Adipose tissue (tissue), 3 donors: Measurements from ENCODE around the gene CRYM. TPM values are rescaled to one million over a fixed set of nuclear protein-coding genes. Genes with fewer than 3 reads are reported as not detected.

Experiments
- H3K27ac ChIP-seq: one replicate; pipeline ENCODE4 v1.5.1; 2013; ENCODE audit warnings: low read depth, low read length
- WGBS, 3 donors: extraction: QIAGEN DNeasy Blood & Tissue Kit; methylation state at CpG; one replicate each; pipeline ENCODE4 v1.1.7; 2013; 5-methylcytosine and 5-hydroxymethylcytosine counted together
- polyA plus RNA-seq, 3 donors: library from polyadenylated mRNA; stranded (reverse); fragments of 200-250 nt; gene quantifications; one replicate each; pipeline ENCODE4 v1.2.3, GENCODE V29; 2013
- donor health status: healthy with polysubstance abuse.
- donor health status: Bipolar disorder and iron deficiency.
- donor health status: healthy.

CRYM gene
- polyA plus RNA-seq, 3 donors, result 0.04 to 0.90 (median 0.06) TPM

DNA sequence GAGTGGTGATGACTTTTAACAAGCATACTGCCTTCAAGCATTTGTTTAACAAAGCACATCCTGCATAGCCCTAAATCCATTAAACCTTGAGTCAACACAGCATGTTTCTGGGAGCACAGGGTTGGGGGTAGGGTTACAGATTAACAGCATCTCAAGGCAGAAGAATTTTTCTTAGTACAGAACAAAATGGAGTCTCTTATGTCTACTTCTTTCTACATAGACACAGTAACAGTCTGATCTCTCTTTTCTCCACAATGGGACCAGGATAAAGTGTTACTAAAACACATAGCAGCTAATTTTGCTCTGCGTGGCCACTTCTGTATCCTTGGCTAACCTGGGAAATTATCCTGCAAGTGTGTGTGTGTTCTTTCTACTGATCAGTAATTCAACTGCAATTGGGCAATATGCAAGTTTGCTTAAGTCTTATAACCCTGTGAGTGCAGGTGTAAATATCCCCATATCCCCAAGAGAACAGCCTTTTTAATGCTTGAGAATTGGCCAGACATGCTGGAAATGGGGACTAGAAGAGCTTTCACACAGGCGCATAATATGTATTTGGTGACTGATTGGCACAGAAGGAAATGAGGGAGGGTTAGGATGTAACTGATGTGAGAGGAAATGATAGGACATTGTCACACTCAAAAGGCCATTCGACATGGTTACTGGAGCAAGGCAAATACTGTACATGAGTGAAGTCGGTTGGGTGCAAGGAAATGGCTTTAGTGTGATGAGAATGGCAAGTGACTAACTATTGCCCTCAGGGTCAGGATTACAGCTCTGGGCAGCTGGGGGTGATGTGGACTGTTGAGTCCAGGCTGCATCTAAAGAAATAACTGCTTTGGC, 55.4 kb downstream of the CRYM start:
- H3K27ac ChIP-seq, result no peak overlapping the region
- WGBS, 3 donors, result 60 to 71% (median 65%) methylated on average over 4 of the region's 4 CpGs

DNA sequence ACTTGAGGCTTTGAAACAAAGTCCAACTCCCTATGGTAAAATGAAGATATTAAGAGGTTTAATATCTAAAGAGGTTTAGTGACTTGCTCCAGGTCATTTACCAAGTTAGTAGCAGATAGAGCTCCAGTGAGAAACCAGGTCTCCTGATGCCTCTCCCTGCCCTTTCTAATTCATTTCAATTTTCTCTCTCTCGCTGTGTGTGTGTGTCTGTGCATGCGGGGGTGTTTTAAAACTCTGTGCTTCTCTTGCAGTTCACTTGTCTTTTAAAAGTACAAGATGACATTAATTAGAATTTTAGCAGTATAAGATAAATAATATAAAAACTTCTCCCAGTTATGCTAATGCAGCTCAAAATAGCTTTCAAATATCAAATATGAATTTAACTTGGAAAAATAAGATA, 58.5 kb downstream of the CRYM start:
- no peak overlapping the region for H3K27ac ChIP-seq
- WGBS, 3 donors, result 89 to 96% (median 93%) methylated on average over 2 of the region's 2 CpGs

DNA sequence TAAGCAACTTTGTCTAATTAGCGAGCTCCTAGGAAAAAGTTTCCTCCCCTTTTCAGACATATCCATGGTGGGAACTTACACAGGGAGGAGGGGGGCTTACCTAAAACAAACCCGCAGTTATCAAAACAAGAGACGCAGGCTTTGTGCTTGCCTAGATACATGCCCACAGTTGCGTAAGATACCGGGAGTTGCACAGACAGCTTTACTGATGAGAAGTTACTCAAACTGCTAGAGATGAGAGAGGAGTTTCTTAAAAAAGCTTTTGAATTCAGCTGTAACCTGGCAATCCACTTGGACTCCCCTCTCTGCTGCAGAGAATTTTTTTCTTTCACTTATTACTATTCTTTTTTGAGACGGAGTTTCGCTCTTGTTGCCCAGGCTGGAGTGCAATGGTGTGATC, 59.9 kb downstream of the CRYM start:
- no peak overlapping the region for H3K27ac ChIP-seq
- 45 to 58% (median 45%) methylated on average over 7 of the region's 7 CpGs for WGBS, 3 donors

DNA sequence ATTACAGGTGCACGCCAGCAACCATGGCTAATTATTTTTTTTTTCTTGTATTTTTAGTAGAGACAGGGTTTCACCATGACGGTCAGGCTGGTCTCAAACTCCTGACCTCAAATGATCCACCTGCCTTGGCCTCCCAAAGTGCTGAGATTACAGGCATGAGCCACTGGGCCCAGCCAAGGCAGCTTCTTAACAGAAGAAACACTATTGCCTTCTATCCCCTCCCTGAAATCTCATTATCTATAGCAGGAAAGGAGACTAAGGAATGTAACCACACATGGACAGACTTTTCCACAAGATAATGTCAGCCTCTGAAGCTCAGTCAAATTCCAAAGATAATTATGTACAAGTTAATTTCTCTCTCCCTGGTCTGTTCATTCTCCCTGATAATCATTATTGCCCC, 61.0 kb downstream of the CRYM start:
- 69 to 76% (median 76%) methylated on average over 2 of the region's 2 CpGs for WGBS, 3 donors
- no peak overlapping the region for H3K27ac ChIP-seq

DNA sequence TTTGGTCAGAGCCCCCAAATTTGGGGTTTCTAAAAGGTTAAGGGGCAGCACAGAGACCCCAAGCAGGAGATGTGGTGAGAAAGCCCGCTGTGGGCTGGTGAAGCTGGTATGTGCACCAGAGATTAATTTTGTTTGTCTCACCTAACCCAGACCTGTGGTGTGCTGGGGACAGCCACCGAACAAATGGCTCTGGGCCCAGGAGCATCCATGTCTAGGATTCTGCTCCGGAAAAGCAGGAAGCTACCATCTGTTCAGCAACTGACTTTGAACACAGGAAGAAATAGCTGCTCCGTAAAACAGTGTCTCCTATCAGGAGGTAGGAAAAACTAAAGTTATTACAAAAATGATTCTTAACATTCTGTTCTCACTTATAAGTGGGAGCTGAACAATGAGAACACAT, 64.0 kb downstream of the CRYM start:
- WGBS, 3 donors, result 57 to 74% (median 71%) methylated on average over 4 of the region's 4 CpGs
- no peak overlapping the region for H3K27ac ChIP-seq

DNA sequence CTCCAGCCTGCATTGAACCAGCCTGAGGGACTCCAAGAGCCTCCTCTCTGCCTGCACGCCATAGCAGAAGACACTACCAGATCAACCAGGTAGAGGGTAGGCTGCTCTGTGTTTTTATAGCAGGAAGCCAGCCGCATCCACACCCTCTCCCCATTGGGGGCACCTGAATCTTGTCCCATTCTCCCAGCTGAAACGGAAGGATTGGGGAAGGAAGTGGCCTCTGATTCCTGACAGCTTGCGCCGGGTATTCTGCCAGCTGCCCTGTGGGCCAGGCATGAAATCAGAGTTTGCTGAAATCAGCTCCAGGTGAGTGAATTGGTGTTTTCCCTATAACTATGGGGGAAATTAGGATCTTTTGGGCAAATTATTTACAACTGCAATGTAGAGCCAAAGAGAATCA, 66.6 kb downstream of the CRYM start, which contains the start of gene ZP2:
Gene ZP2 (minus strand): TSS at position 89 of the 400 bp plus-strand sequence. CDS start 27 bp downstream, at position 62.
- no peak within 1 kb of the TSS for H3K27ac ChIP-seq
- 42 to 71% (median 50%) methylated on average over 5 of the region's 5 CpGs for WGBS, 3 donors

Other genes with a start within 250 kb of the CRYM start
- gene DNAH3, start 127.4 kb downstream of the CRYM start, polyA plus RNA-seq, result not detected
- gene LDAF1, start 119.6 kb downstream of the CRYM start, polyA plus RNA-seq, result 10 to 100 TPM in 2 of 3 donors, 1 to 10 TPM in 1; 9.8 to 26.0 (median 10.7) TPM
- not detected for gene ZP2, start 66.7 kb downstream of the CRYM start, polyA plus RNA-seq
- under 1 TPM in 1 of 3 donors, not detected in 2; 0.08 TPM for gene ANKS4B, start 44.6 kb downstream of the CRYM start, polyA plus RNA-seq